Neural cell (in vitro differentiated cells): ENCODE results near the gene UCKL1. TPM values are rescaled to one million over a fixed set of nuclear protein-coding genes. Genes with fewer than 3 reads are reported as not detected.
A peak's percentile ranks its signal among the peaks of the same experiment; 100 is the strongest.
"Not testable (repeated sequence)": the region's sequence is repeated elsewhere in the genome, so short reads cannot be mapped to it uniquely, and the experiment has no call there.

ENCODE experiments used
- H2AFZ ChIP-seq: fragments of 200-600, 300-800 bp; sonication (generic), shearing (Covaris generic); 2 replicates; pipeline ENCODE4 v1.6.0; 2014; ENCODE audit warnings: low read depth, mild to moderate bottlenecking, antibody characterized with exemption, low read length, moderate library complexity
- H3F3A ChIP-seq: fragments of 200-600 bp; shearing (Covaris generic); 2 replicates; pipeline ENCODE4 v1.6.1; 2016; ENCODE audit warnings: mild to moderate bottlenecking, moderate library complexity, mixed read lengths, antibody characterized with exemption, low read length; ENCODE audit not compliant: insufficient read depth, poor library complexity, severe bottlenecking
- H3K27ac ChIP-seq: fragments of 200-600, 300-800 bp; sonication (generic), shearing (Covaris generic); 2 replicates; pipeline ENCODE4 v1.5.1; 2014; ENCODE audit warnings: mild to moderate bottlenecking, low read length, moderate library complexity
- H3K27me3 ChIP-seq: fragments of 300-800, 200-600 bp; sonication (generic), shearing (Covaris generic); 2 replicates; pipeline ENCODE4 v1.6.0; 2014; ENCODE audit warnings: mild to moderate bottlenecking, low read depth, low read length, moderate library complexity; ENCODE audit not compliant: insufficient read depth
- H3K36me3 ChIP-seq: fragments of 300-800, 200-600 bp; sonication (generic), shearing (Covaris generic); 2 replicates; pipeline ENCODE4 v1.5.1; 2014; ENCODE audit warnings: mild to moderate bottlenecking, antibody characterized with exemption, low read length, moderate library complexity; ENCODE audit not compliant: insufficient read depth
- H3K4me2 ChIP-seq: fragments of 300-800, 200-600 bp; sonication (generic), shearing (Covaris generic); 2 replicates; pipeline ENCODE4 v1.6.0; 2014; ENCODE audit warnings: mild to moderate bottlenecking, low read length
- H3K4me3 ChIP-seq: fragments of 300-800, 200-600 bp; sonication (generic), shearing (Covaris generic); 2 replicates; pipeline ENCODE4 v1.5.1; 2014; ENCODE audit warnings: mild to moderate bottlenecking, low read length, moderate library complexity
- H3K79me2 ChIP-seq: fragments of 200-600 bp; shearing (Covaris generic); replicated peaks from 2 replicates; pipeline ENCODE4 v1.6.0; 2014; ENCODE audit warnings: mild to moderate bottlenecking, low read length, moderate library complexity; ENCODE audit not compliant: insufficient read depth
- H3K9ac ChIP-seq: fragments of 300-800, 200-600 bp; sonication (generic), shearing (Covaris generic); 2 replicates; pipeline ENCODE4 v1.6.1; 2016; ENCODE audit warnings: mild to moderate bottlenecking, low read length, mixed read lengths
- H3K9me2 ChIP-seq: fragments of 200-600 bp; shearing (Covaris generic); 2 replicates; pipeline ENCODE4 v1.6.1; 2016; ENCODE audit warnings: mild to moderate bottlenecking, low read length, mixed read lengths; ENCODE audit not compliant: insufficient read depth
- H3K9me3 ChIP-seq: fragments of 200-600, 300-800 bp; sonication (generic), shearing (Covaris generic); 2 replicates; pipeline ENCODE4 v1.6.1; 2016; ENCODE audit warnings: mild to moderate bottlenecking, mixed run types, low read length, moderate library complexity, mixed read lengths
- H4K20me1 ChIP-seq: fragments of 200-600 bp; shearing (Covaris generic); 2 replicates; pipeline ENCODE4 v1.6.1; 2016; ENCODE audit warnings: mild to moderate bottlenecking, mixed run types; ENCODE audit not compliant: insufficient read depth
- EP300 ChIP-seq: fragments of 450-650 bp; conservative IDR thresholded peaks from 2 replicates; pipeline ENCODE4 v1.6.1; 2014; ENCODE audit warnings: antibody characterized with exemption, mild to moderate bottlenecking, moderate library complexity; ENCODE audit not compliant: poor library complexity, severe bottlenecking
- EZH2 ChIP-seq: fragments of 200-600, 300-800 bp; shearing (Covaris generic), sonication (generic); IDR thresholded peaks from 2 replicates; pipeline ENCODE4 v1.6.1; 2014; ENCODE audit warnings: antibody characterized with exemption, low read length, borderline replicate concordance, mild to moderate bottlenecking; ENCODE audit not compliant: insufficient read depth, poor library complexity, severe bottlenecking
- POLR2AphosphoS5 ChIP-seq: IDR thresholded peaks from 2 replicates; pipeline ENCODE4 v1.6.1; 2012
- RAD21 ChIP-seq: fragments of 450-650 bp; conservative IDR thresholded peaks from 2 replicates; pipeline ENCODE4 v1.6.1; 2014; ENCODE audit warnings: antibody characterized with exemption, mild to moderate bottlenecking, moderate library complexity
- SMC3 ChIP-seq: fragments of 450-650 bp; conservative IDR thresholded peaks from 2 replicates; pipeline ENCODE4 v1.6.1; 2014; ENCODE audit warnings: antibody characterized with exemption, mild to moderate bottlenecking, moderate library complexity; ENCODE audit not compliant: poor library complexity
- TAF1 ChIP-seq: IDR thresholded peaks from 2 replicates; pipeline ENCODE4 v1.6.1; 2012; ENCODE audit warnings: low read depth
- polyA plus RNA-seq: library from polyadenylated mRNA; depleted of rRNA; stranded (reverse); fragments of >200 nt; gene quantifications from 2 replicates; pipeline ENCODE4 v1.2.3, GENCODE V29; 2014
- TF ChIP-seq, protein P1 (sequence below): IDR thresholded peaks from 2 replicates; pipeline ENCODE4 v1.6.1; 2012; ENCODE audit warnings: borderline replicate concordance
- TF ChIP-seq, protein P2 (sequence below): fragments of 450-650 bp; IDR thresholded peaks from 2 replicates; pipeline ENCODE4 v1.5.1; 2014; ENCODE audit warnings: antibody characterized with exemption, mild to moderate bottlenecking, moderate library complexity; ENCODE audit not compliant: poor library complexity, severe bottlenecking

Gene UCKL1
- polyA plus RNA-seq, 1 donor from 2014 or later = 58.9 TPM

DNA sequence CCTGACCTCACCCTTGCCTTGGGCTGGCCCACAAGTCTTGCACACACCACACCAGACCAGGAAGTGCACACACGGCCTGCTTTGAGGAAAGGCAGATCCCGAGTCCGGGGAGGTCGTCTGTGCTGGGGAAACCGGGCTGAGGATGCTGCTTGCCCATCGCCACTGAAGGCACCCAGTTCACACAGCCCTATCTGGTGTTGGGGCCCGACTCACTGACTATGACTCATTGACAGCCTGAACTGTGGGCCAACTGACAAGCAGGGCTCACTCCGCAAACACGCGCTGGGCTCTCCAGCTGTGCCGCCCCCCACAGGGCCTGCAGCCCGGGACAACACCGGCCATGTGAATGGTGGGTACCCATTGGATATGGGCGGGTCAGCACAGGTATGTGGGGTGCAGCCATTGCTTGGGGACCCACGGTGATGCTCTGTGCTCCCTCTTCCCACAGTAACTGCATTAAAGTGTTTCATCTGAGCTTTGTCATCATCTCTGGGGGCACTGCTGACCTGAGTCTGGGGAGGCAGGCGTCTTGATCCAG lies 21.6 kb upstream of the UCKL1 start:
- TF ChIP-seq, protein P1, sequence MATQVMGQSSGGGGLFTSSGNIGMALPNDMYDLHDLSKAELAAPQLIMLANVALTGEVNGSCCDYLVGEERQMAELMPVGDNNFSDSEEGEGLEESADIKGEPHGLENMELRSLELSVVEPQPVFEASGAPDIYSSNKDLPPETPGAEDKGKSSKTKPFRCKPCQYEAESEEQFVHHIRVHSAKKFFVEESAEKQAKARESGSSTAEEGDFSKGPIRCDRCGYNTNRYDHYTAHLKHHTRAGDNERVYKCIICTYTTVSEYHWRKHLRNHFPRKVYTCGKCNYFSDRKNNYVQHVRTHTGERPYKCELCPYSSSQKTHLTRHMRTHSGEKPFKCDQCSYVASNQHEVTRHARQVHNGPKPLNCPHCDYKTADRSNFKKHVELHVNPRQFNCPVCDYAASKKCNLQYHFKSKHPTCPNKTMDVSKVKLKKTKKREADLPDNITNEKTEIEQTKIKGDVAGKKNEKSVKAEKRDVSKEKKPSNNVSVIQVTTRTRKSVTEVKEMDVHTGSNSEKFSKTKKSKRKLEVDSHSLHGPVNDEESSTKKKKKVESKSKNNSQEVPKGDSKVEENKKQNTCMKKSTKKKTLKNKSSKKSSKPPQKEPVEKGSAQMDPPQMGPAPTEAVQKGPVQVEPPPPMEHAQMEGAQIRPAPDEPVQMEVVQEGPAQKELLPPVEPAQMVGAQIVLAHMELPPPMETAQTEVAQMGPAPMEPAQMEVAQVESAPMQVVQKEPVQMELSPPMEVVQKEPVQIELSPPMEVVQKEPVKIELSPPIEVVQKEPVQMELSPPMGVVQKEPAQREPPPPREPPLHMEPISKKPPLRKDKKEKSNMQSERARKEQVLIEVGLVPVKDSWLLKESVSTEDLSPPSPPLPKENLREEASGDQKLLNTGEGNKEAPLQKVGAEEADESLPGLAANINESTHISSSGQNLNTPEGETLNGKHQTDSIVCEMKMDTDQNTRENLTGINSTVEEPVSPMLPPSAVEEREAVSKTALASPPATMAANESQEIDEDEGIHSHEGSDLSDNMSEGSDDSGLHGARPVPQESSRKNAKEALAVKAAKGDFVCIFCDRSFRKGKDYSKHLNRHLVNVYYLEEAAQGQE = no peak
- TF ChIP-seq EP300 (no peak), RAD21 (no peak), TAF1 (no peak), POLR2AphosphoS5 (no peak), SMC3 (no peak), EZH2 (no peak)
- Histone ChIP-seq H3K4me3 (peak overlapping the region; percentile 96), H3K27me3 (no peaks in the 10 kb centered on the region), H3K9me3 (no peaks in the 10 kb centered on the region), H2AFZ (no peak overlapping the region), H3F3A (no peaks in the 10 kb centered on the region), H3K9me2 (no peaks in the 10 kb centered on the region), H3K36me3 (no peaks in the 10 kb centered on the region), H3K79me2 (peaks cover 13% of the 10 kb centered on the region), H3K9ac (peak overlapping the region; percentile 84), H3K4me2 (peak overlapping the region; percentile 65), H3K27ac (no peak overlapping the region), H4K20me1 (no peaks in the 10 kb centered on the region)

DNA sequence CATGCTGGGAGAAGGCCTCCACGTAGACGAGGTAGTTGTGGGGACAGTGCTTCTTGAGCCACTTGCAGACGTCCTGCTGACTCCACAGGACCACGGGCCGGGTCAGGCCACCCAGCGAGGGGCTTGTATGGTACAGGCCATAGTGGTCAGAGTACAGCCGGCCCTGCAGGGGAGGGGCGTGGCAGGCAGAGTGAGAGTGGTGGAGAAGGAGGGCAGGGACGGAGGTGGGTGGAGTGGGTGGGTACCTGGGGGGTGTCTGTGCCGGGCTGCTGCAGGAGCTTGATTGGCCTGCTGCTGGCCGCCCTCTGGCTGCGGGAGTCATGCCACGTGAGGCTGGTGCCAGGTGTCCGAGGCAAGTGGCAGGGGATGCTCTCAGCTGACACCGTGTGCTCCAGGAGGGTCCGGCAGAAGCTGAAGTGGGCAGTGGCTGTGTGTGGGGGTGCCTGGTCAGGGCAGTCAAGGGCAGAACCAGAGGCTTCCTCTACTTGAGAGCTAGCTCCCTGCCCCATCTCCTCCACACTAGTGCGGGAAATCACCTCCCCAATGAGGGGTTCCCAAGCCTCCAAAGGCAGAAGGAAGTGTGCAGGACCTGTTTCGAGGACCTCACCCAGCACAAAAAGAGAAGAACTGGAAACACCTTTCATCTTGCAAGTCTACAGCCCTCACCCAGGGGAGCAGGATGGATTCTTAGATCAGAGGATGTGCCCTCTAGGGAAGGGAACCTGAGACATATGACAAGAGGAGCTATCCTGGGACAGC lies 20.9 kb upstream of the UCKL1 start:
- Histone ChIP-seq H3K9ac (no peak overlapping the region), H3K4me3 (no peak overlapping the region), H3K36me3 (no peaks in the 10 kb centered on the region), H3F3A (no peaks in the 10 kb centered on the region), H2AFZ (no peak overlapping the region), H4K20me1 (no peaks in the 10 kb centered on the region), H3K9me2 (no peaks in the 10 kb centered on the region), H3K79me2 (peaks cover 7% of the 10 kb centered on the region), H3K4me2 (no peak overlapping the region), H3K27me3 (no peaks in the 10 kb centered on the region), H3K9me3 (no peaks in the 10 kb centered on the region), H3K27ac (no peak overlapping the region)
- no peak for TF ChIP-seq EP300
- TF ChIP-seq, protein P2, sequence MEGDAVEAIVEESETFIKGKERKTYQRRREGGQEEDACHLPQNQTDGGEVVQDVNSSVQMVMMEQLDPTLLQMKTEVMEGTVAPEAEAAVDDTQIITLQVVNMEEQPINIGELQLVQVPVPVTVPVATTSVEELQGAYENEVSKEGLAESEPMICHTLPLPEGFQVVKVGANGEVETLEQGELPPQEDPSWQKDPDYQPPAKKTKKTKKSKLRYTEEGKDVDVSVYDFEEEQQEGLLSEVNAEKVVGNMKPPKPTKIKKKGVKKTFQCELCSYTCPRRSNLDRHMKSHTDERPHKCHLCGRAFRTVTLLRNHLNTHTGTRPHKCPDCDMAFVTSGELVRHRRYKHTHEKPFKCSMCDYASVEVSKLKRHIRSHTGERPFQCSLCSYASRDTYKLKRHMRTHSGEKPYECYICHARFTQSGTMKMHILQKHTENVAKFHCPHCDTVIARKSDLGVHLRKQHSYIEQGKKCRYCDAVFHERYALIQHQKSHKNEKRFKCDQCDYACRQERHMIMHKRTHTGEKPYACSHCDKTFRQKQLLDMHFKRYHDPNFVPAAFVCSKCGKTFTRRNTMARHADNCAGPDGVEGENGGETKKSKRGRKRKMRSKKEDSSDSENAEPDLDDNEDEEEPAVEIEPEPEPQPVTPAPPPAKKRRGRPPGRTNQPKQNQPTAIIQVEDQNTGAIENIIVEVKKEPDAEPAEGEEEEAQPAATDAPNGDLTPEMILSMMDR = no peak

DNA sequence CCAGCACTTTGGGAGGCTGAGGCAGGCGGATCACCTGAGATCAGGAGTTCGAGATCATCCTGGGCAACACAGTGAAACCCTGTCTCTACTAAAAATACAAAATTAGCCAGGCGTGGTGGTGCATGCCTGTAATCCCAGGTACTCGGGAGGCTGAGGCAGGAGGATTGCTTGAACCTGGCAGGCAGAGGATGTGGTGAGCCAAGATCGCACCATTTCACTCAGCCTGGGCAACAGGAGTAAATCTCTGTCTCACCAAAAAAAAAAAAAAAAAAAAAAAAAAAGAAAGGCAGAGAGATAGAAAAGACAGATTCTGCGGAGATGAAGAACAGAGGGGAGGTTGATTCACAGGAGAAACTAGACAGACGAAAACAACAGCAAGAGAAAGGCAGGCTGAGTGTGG lies 20.3 kb upstream of the UCKL1 start:
- H3K9me3 ChIP-seq, H3K27ac ChIP-seq, H3K36me3 ChIP-seq, H3F3A ChIP-seq, H3K79me2 ChIP-seq, H4K20me1 ChIP-seq, H2AFZ ChIP-seq, H3K27me3 ChIP-seq, H3K9me2 ChIP-seq, H3K4me2 ChIP-seq, H3K4me3 ChIP-seq, H3K9ac ChIP-seq: not testable (repeated sequence)
